GM21717 (cell line): ENCODE measurements around the gene FXYD1.

Experiments used
- ATAC-seq: cut with Tn5 transposase; IDR thresholded peaks from one replicate; pipeline ENCODE4 v1.9.1; 2021; ENCODE audit warnings: mild to moderate bottlenecking, moderate library complexity; ENCODE audit not compliant: unreplicated experiment

FXYD1 gene

DNA sequence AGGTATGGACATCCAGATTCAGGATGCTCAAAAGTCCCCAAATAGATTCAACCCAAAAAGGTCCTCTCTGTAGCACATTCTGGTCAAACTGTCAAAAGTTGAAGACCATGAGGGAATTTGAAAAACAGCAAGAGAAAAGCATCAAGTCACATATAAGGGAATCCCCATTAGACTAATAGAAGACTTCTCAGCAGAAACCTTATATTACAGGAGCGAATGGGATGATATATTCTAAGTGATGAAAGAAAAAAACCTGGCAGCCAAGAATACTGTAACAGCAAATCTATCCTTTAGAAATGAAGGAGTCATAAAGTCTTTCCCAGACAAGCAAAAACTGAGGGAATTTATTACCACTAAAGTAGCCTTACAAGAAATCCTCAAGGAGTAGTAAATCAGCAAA lies 45.6 kb downstream of the FXYD1 start:
- ATAC-seq: no peak

DNA sequence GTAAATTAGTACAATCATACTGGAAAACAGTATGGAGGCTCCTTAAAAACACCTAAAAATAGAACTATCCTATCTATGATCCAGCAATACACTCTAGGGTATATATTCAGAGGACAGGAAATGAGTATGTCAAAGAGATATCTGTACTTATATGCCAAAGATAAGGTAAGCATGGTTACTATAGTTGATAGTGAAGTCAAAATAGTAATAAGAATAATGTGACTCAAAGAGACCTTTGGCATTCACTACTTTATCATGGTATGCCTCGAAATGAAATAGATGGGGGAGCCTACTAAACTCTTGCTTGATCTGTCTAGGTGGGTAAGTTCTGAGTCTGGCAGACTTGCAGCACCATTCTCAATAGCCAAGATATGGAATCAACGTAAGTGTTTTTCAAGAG lies 46.3 kb downstream of the FXYD1 start:
- no peak for ATAC-seq
